Small intestine (tissue), 7 donors: ENCODE results near the gene SSH2. TPM values are rescaled to one million over a fixed set of nuclear protein-coding genes. Genes with fewer than 3 reads are reported as not detected.

ENCODE experiments used
- DNase-seq, 2 donors: peaks; one replicate each; pipeline versions ENCODE4 v3.0.0 to v3.0.0-alpha.2; 2013
- FAIRE-seq: peaks from 2 replicates; lab custom pipeline; 2012; peaks lifted over from hg19 to GRCh38; lab: Jason Lieb, UNC
- H3K27ac ChIP-seq, 3 donors: one replicate each; pipeline ENCODE4 v1.5.1; 2013; ENCODE audit warnings: low read length in 2 of 3, mild to moderate bottlenecking in 2 of 3, control low read depth in 1 of 3, inconsistent platforms in 1 of 3, low read depth in 1 of 3, moderate library complexity in 1 of 3
- H3K27me3 ChIP-seq, 3 donors: one replicate each; pipeline ENCODE4 v1.6.1; 2013; ENCODE audit warnings: low read length in 3 of 3, inconsistent platforms in 1 of 3; ENCODE audit not compliant: control insufficient read depth in 3 of 3, insufficient read depth in 3 of 3
- H3K36me3 ChIP-seq, 3 donors: one replicate each; pipeline ENCODE4 v1.6.1; 2013; ENCODE audit warnings: low read length in 3 of 3, inconsistent platforms in 1 of 3, low read depth in 1 of 3, mild to moderate bottlenecking in 1 of 3, moderate library complexity in 1 of 3; ENCODE audit not compliant: control insufficient read depth in 3 of 3, insufficient read depth in 2 of 3
- H3K4me1 ChIP-seq, 3 donors: one replicate each; pipeline ENCODE4 v1.6.1; 2013; ENCODE audit warnings: low read length in 2 of 3, inconsistent platforms in 1 of 3, low read depth in 1 of 3, mild to moderate bottlenecking in 1 of 3, moderate library complexity in 1 of 3; ENCODE audit not compliant: control insufficient read depth in 3 of 3, insufficient read depth in 2 of 3
- H3K4me3 ChIP-seq, 3 donors: one replicate each; pipeline ENCODE4 v1.5.1; 2013; ENCODE audit warnings: low read length in 3 of 3, control low read depth in 1 of 3, inconsistent platforms in 1 of 3, low read depth in 1 of 3, mild to moderate bottlenecking in 1 of 3, moderate library complexity in 1 of 3
- H3K9me3 ChIP-seq, 2 donors: one replicate each; pipeline ENCODE4 v1.6.1; 2013; ENCODE audit warnings: low read depth in 1 of 2, low read length in 1 of 2; ENCODE audit not compliant: control insufficient read depth in 2 of 2, insufficient read depth in 1 of 2
- WGBS, 3 donors: extraction: QIAGEN DNeasy Blood & Tissue Kit; methylation state at CpG; one replicate each; pipeline ENCODE4 v1.1.7; 2013; 5-methylcytosine and 5-hydroxymethylcytosine counted together
- polyA plus RNA-seq, 4 donors: library from polyadenylated mRNA; stranded (reverse) in 3 of 4; unstranded in 1 of 4; fragments of 200-250 nt in 3 of 4; fragments of 120-200 nt in 1 of 4; gene quantifications; one replicate each; pipeline versions ENCODE4 v1.2.1 to v1.2.3, GENCODE V29; 2013
- donor health status: healthy with polysubstance abuse.
- donor health status: control.
- donor health status: control.
- donor health status: Bipolar disorder and iron deficiency.
- donor health status: healthy.

SSH2 gene
- polyA plus RNA-seq, 4 donors = 11.6 to 18.9 (median 13.6) TPM

- DNase-seq (no peak), FAIRE-seq (no peak)
- no peaks in the 10 kb centered on the region for H3K27me3 ChIP-seq
- H3K9me3 ChIP-seq = no peaks in the 10 kb centered on the region
- H3K27ac ChIP-seq = no peak overlapping the region
- whole genome bisulfite sequencing, 3 donors = 81 to 91% (median 83%) methylated on average over 1 of the region's 1 CpG
- no peak overlapping the region for H3K4me3 ChIP-seq
- H3K4me1 ChIP-seq = no peaks in the 10 kb centered on the region
- H3K36me3 ChIP-seq = peaks cover 0 to 3% (median 0%) of the 10 kb centered on the region in 3 donors
Observed at GRCh38 chr17:29771546-29771945, 158.5 kb downstream of the SSH2 start.

- Histone ChIP-seq H3K36me3 (no peaks in the 10 kb centered on the region), H3K4me1 (no peaks in the 10 kb centered on the region), H3K9me3 (no peaks in the 10 kb centered on the region), H3K4me3 (no peak overlapping the region), H3K27ac (no peak overlapping the region), H3K27me3 (no peaks in the 10 kb centered on the region)
- DNase-seq = no peak
- no peak for FAIRE-seq
Observed at GRCh38 chr17:29769225-29769624, 160.8 kb downstream of the SSH2 start.

GRCh38 chr17:29766796-29767327, 163.2 kb downstream of the SSH2 start:
- no peak for FAIRE-seq
- Histone ChIP-seq H3K9me3 (no peaks in the 10 kb centered on the region), H3K27me3 (no peaks in the 10 kb centered on the region), H3K4me3 (no peak overlapping the region), H3K27ac (no peak overlapping the region), H3K36me3 (no peaks in the 10 kb centered on the region), H3K4me1 (no peaks in the 10 kb centered on the region)
- DNase-seq = no peak

GRCh38 chr17:29764748-29765147, 165.3 kb downstream of the SSH2 start:
- no peaks in the 10 kb centered on the region for H3K9me3 ChIP-seq
- H3K36me3 ChIP-seq = no peaks in the 10 kb centered on the region
- H3K27ac ChIP-seq = no peak overlapping the region
- 95 to 100% (median 96%) methylated on average over 1 of the region's 1 CpG for WGBS, 3 donors
- H3K4me1 ChIP-seq = peaks cover 0 to 8% (median 0%) of the 10 kb centered on the region in 3 donors
- DNase-seq = no peak
- H3K4me3 ChIP-seq = no peak overlapping the region
- H3K27me3 ChIP-seq = no peaks in the 10 kb centered on the region
- no peak for FAIRE-seq

- Histone ChIP-seq H3K27ac (no peak overlapping the region), H3K36me3 (no peaks in the 10 kb centered on the region), H3K9me3 (no peaks in the 10 kb centered on the region), H3K27me3 (no peaks in the 10 kb centered on the region), H3K4me1 (peaks cover 0 to 8% (median 0%) of the 10 kb centered on the region in 3 donors), H3K4me3 (no peak overlapping the region)
- DNase-seq (no peak), FAIRE-seq (no peak)
- WGBS, 3 donors = 90 to 91% (median 91%) methylated on average over 2 of the region's 2 CpGs
Observed at GRCh38 chr17:29764217-29764616, 165.8 kb downstream of the SSH2 start.

GRCh38 chr17:29763273-29763672, 166.8 kb downstream of the SSH2 start:
- Histone ChIP-seq H3K9me3 (no peaks in the 10 kb centered on the region), H3K4me1 (peaks cover 0 to 8% (median 0%) of the 10 kb centered on the region in 3 donors), H3K4me3 (no peak overlapping the region), H3K27me3 (no peaks in the 10 kb centered on the region), H3K36me3 (no peaks in the 10 kb centered on the region), H3K27ac (no peak overlapping the region)
- WGBS, 3 donors = 54 to 78% (median 71%) methylated on average over 3 of the region's 3 CpGs
- DNase-seq = no peak
- no peak for FAIRE-seq

DNA sequence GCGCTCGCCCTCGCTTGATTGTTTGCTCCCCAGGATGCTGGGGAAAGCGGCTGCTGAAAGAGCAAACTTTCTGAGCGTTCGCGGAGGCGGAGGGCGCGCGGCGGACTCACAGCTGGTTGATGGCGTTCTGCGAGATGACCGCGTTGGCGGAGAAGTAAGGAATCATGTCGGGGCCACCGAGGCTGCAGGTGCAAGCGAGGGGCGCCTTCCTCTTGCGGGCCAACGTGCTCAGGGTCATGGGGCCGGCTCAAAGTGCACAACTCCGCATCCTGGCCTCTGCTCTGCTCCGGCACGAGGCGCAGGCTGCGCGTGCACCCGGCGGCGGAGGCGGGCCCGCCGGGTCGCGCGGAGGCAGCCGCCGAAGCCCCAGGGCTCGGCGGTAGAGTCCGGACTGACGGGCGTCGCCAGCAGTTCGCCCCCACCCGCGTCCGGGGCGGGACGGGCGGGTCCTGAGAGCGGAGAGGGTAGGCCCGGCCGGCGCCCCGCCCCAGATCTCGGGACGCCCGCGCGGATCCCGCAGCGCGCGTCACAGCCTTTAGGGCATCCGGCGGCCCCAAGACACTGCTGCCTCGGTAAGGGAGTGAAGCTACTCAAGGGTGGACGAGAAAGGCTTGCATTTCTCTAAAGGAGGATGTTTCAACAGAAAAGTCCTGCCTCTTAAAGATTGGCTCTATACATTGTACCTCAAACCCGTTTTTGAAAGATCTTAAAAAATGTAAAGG, 168.8 kb downstream of the SSH2 start:
- H3K4me3 ChIP-seq = peak overlapping the region; percentile 58 to 74 (median 71)
- peak overlapping the region; percentile 54 to 87 (median 67) for H3K27ac ChIP-seq
- FAIRE-seq (no peak), DNase-seq (peak; percentile 80 to 94)
- H3K27me3 ChIP-seq = no peaks in the 10 kb centered on the region
- WGBS, 3 donors = 0% methylated on average over 64 to 73 of the region's 73 CpGs
- H3K4me1 ChIP-seq = peaks cover 0 to 8% (median 0%) of the 10 kb centered on the region in 3 donors
- peaks cover 0 to 2% (median 0%) of the 10 kb centered on the region in 3 donors for H3K36me3 ChIP-seq
- no peaks in the 10 kb centered on the region for H3K9me3 ChIP-seq

- Histone ChIP-seq H3K27ac (peak overlapping the region; percentile 54 to 87 (median 67)), H3K27me3 (no peaks in the 10 kb centered on the region), H3K36me3 (peaks cover 0 to 2% (median 0%) of the 10 kb centered on the region in 3 donors), H3K9me3 (no peaks in the 10 kb centered on the region), H3K4me3 (peak overlapping the region; percentile 58 to 74 (median 71)), H3K4me1 (peaks cover 0 to 8% (median 0%) of the 10 kb centered on the region in 3 donors)
- FAIRE-seq (no peak), DNase-seq (peak in 1 of 2 donors; percentile 62)
- WGBS, 3 donors = 8 to 24% (median 17%) methylated on average over 20 of the region's 20 CpGs
Observed at GRCh38 chr17:29760279-29761039, 169.6 kb downstream of the SSH2 start.
